HCT116 (cell line): ENCODE data around the gene OAS2. TPM values are rescaled to one million over a fixed set of nuclear protein-coding genes. Genes with fewer than 3 reads are reported as not detected.

Source experiments
- ATAC-seq: fragments of 200-7000 bp; cut with Tn5 transposase; 2 replicates; pipeline ENCODE4 v1.9.1; 2020; ENCODE audit warnings: mild to moderate bottlenecking, moderate library complexity
- BruUV-seq: library from RNA; stranded (reverse); fragments of 400-500 nt; replicated peaks from 2 replicates; lab custom pipeline; 2021; lab: Mats Ljungman, UMichigan
- CTCF ChIA-PET: fragments of 300-600 bp; sonication (Branson Sonifier 250); formaldehyde crosslinking; loops from one replicate; lab custom pipeline; 2021; ENCODE audit warnings: antibody characterized with exemption; lab: Charles Lee
- POLR2A ChIA-PET: fragments of 300-600, 350-600 bp; sonication (Branson Sonifier 250); formaldehyde crosslinking; loops from one replicate; lab custom pipeline; 2021; ENCODE audit warnings: antibody characterized with exemption; lab: Charles Lee
- RAD21 ChIA-PET, 2 experiments: fragments of 300-600 bp; sonication (Branson Sonifier 250); formaldehyde crosslinking; loops; one replicate each; lab custom pipeline; 2023; ENCODE audit warnings: low total read pairs in 2 of 2; ENCODE audit not compliant: uncharacterized antibody in 2 of 2, unreplicated experiment in 2 of 2, low non-redundant PET in 1 of 2; lab: Charles Lee
- DNase-seq: peaks from one replicate; pipeline ENCODE4 v3.0.0-alpha.2; 2010; ENCODE audit warnings: low read depth, low spot score
- H2AFZ ChIP-seq: fragments of 200-600 bp; shearing (Covaris generic), sonication (generic); 2 replicates; pipeline ENCODE4 v1.6.1; 2017; ENCODE audit warnings: low read depth, mixed run types, mixed read lengths, antibody characterized with exemption, low read length; ENCODE audit not compliant: poor library complexity, severe bottlenecking
- H3K27ac ChIP-seq: 2 replicates; pipeline ENCODE4 v1.5.1; 2012; ENCODE audit warnings: low read depth, low read length
- H3K27me3 ChIP-seq: fragments of 200-600 bp; sonication (generic); 2 replicates; pipeline ENCODE4 v1.6.1; 2016; ENCODE audit warnings: mixed run types, low read length, mixed read lengths; ENCODE audit not compliant: insufficient read depth
- H3K36me3 ChIP-seq, 2 experiments: fragments of 200-500 bp in 1 of 2; fragments of 200-600 bp in 1 of 2; sonication (Bioruptor generic) in 1 of 2; sonication (generic) in 1 of 2; 2 replicates each; pipeline versions ENCODE4 v1.5.1 to v1.6.1; 2014 to 2016; ENCODE audit warnings: low read length in 2 of 2, inconsistent platforms in 1 of 2, mixed read lengths in 1 of 2, mixed run types in 1 of 2; ENCODE audit not compliant: insufficient read depth in 2 of 2, control insufficient read depth in 1 of 2
- H3K4me1 ChIP-seq, 2 experiments: fragments of 200-600 bp in 1 of 2; sonication (generic) in 1 of 2; 2 replicates each; pipeline versions ENCODE4 v1.5.1 to v1.6.1; 2012 to 2017; ENCODE audit warnings: low read length in 2 of 2, inconsistent platforms in 1 of 2, mild to moderate bottlenecking in 1 of 2, mixed read lengths in 1 of 2, mixed run types in 1 of 2, moderate library complexity in 1 of 2; ENCODE audit not compliant: insufficient read depth in 2 of 2, control insufficient read depth in 1 of 2
- H3K4me2 ChIP-seq: fragments of 200-600 bp; sonication (generic); 2 replicates; pipeline ENCODE4 v1.6.1; 2017; ENCODE audit warnings: mixed run types, low read length, mixed read lengths
- H3K4me3 ChIP-seq, 2 experiments: fragments of 200-600 bp in 1 of 2; sonication (generic) in 1 of 2; replicated peaks in 1 of 2; 2 replicates each; pipeline ENCODE4 v1.5.1; 2011 to 2016; ENCODE audit warnings: low read length in 2 of 2, control low read depth in 1 of 2, low read depth in 1 of 2, mild to moderate bottlenecking in 1 of 2, mixed read lengths in 1 of 2, mixed run types in 1 of 2
- H3K79me2 ChIP-seq: fragments of 200-600 bp; sonication (generic); 2 replicates; pipeline ENCODE4 v1.6.1; 2017; ENCODE audit warnings: mild to moderate bottlenecking, mixed run types, low read length, moderate library complexity, mixed read lengths; ENCODE audit not compliant: insufficient read depth
- H3K9ac ChIP-seq: fragments of 200-600 bp; sonication (generic); 2 replicates; pipeline ENCODE4 v1.6.1; 2016; ENCODE audit warnings: low read length, mixed read lengths
- H3K9me2 ChIP-seq: fragments of 200-600 bp; sonication (generic), shearing (Covaris generic); 2 replicates; pipeline ENCODE4 v1.6.1; 2017; ENCODE audit warnings: mixed run types, mild to moderate bottlenecking, moderate library complexity; ENCODE audit not compliant: insufficient read depth
- H3K9me3 ChIP-seq, 2 experiments: fragments of 200-500 bp in 1 of 2; fragments of 200-600 bp in 1 of 2; sonication (Bioruptor generic) in 1 of 2; sonication (generic) in 1 of 2; 2 replicates each; pipeline ENCODE4 v1.6.1; 2014 to 2017; ENCODE audit warnings: low read length in 2 of 2, mixed read lengths in 2 of 2, inconsistent platforms in 1 of 2, low read depth in 1 of 2, mild to moderate bottlenecking in 1 of 2, mixed run types in 1 of 2, moderate library complexity in 1 of 2; ENCODE audit not compliant: control insufficient read depth in 1 of 2, insufficient read depth in 1 of 2
- H4K20me1 ChIP-seq: fragments of 200-600 bp; sonication (generic), shearing (Covaris generic); 2 replicates; pipeline ENCODE4 v1.6.1; 2017; ENCODE audit warnings: mixed run types, mild to moderate bottlenecking, moderate library complexity; ENCODE audit not compliant: insufficient read depth
- CBX3 ChIP-seq: IDR thresholded peaks from 2 replicates; pipeline ENCODE4 v1.6.1; 2012; ENCODE audit warnings: low read depth
- CEBPB ChIP-seq: IDR thresholded peaks from 2 replicates; pipeline ENCODE4 v1.6.1; 2012; ENCODE audit warnings: low read depth
- EGR1 ChIP-seq: IDR thresholded peaks from 2 replicates; pipeline ENCODE4 v1.6.1; 2012; ENCODE audit warnings: low read depth
- ELF1 ChIP-seq: IDR thresholded peaks from 2 replicates; pipeline ENCODE4 v1.6.1; 2012; ENCODE audit warnings: low read depth, borderline replicate concordance
- EZH2phosphoT487 ChIP-seq: fragments of 200-600 bp; IDR thresholded peaks from 2 replicates; pipeline ENCODE4 v1.6.1; 2018; ENCODE audit warnings: antibody characterized with exemption, borderline replicate concordance
- JUND ChIP-seq: IDR thresholded peaks from 2 replicates; pipeline ENCODE4 v1.6.1; 2012
- MAX ChIP-seq: IDR thresholded peaks from 2 replicates; pipeline ENCODE4 v1.6.1; 2012
- POLR2A ChIP-seq: IDR thresholded peaks from 2 replicates; pipeline ENCODE4 v1.7.0; 2011; ENCODE audit warnings: borderline replicate concordance; ENCODE audit not compliant: insufficient read depth, insufficient read length; ENCODE audit errors: extremely low read depth
- POLR2AphosphoS5 ChIP-seq: IDR thresholded peaks from 2 replicates; pipeline ENCODE4 v1.6.1; 2011; ENCODE audit warnings: mild to moderate bottlenecking, low read depth, low read length, moderate library complexity
- RAD21 ChIP-seq: IDR thresholded peaks from 2 replicates; pipeline ENCODE4 v1.6.1; 2012; ENCODE audit warnings: low read depth, mild to moderate bottlenecking
- SIN3A ChIP-seq: IDR thresholded peaks from 2 replicates; pipeline ENCODE4 v1.6.1; 2012; ENCODE audit warnings: low read depth
- SP1 ChIP-seq: IDR thresholded peaks from 2 replicates; pipeline ENCODE4 v1.6.1; 2012; ENCODE audit warnings: low read depth
- YY1 ChIP-seq: IDR thresholded peaks from 2 replicates; pipeline ENCODE4 v1.6.1; 2011; ENCODE audit warnings: low read length, low read depth, moderate library complexity, mild to moderate bottlenecking; ENCODE audit not compliant: insufficient replicate concordance; ENCODE audit errors: extremely low read depth
- ZBTB33 ChIP-seq: IDR thresholded peaks from 2 replicates; pipeline ENCODE4 v1.6.1; 2011; ENCODE audit warnings: mild to moderate bottlenecking, low read length, moderate library complexity; ENCODE audit not compliant: insufficient replicate concordance; ENCODE audit errors: extremely low read depth
- ZNF274 ChIP-seq: fragments of 200-500 bp; sonication (Bioruptor generic); IDR thresholded peaks from 2 replicates; pipeline ENCODE4 v1.6.1; 2014; ENCODE audit warnings: mild to moderate bottlenecking, low read depth, low read length, inconsistent platforms
- intact Hi-C: fragments of 100-400 bp; cut with micrococcal nuclease; formaldehyde crosslinking; loops from 2 replicates; pipeline ENCODE4 v1.10.0; 2022
- total RNA-seq: library from RNA; stranded (reverse); gene quantifications from one replicate; pipeline ENCODE4 v1.2.1, GENCODE V29; 2021; ENCODE audit not compliant: unreplicated experiment

OAS2 gene
- total RNA-seq, 1 experiment from 2014 or later: 0.30 TPM

- H3K4me1 ChIP-seq: no peaks in the 10 kb centered on the region
- TF ChIP-seq POLR2AphosphoS5 (no peak), CBX3 (no peak), MAX (no peak), SIN3A (no peak)
- H3K27ac ChIP-seq: no peak overlapping the region
- ATAC-seq (no peak), DNase-seq (no peak)
- no peak overlapping the region for H2AFZ ChIP-seq
- BruUV-seq: no TSS peak
- peaks cover 5 to 9% of the 10 kb centered on the region in 2 experiments; a peak in 2 of 4 replicates for H3K9me3 ChIP-seq
- no peak overlapping the region for H3K9ac ChIP-seq
- H3K79me2 ChIP-seq: no peaks in the 10 kb centered on the region
- H3K36me3 ChIP-seq: no peaks in the 10 kb centered on the region
- H3K4me3 ChIP-seq: no peak overlapping the region
- H3K27me3 ChIP-seq: no peaks in the 10 kb centered on the region
- H4K20me1 ChIP-seq: no peaks in the 10 kb centered on the region
- CTCF ChIA-PET: no interaction called here
- RAD21 ChIA-PET: no interaction called here
- intact Hi-C loops: no loop called here
- H3K4me2 ChIP-seq: no peak overlapping the region
- POLR2A ChIA-PET: no interaction called here
- H3K9me2 ChIP-seq: no peaks in the 10 kb centered on the region
Observed at GRCh38 chr12:112985642-112986290, 7.4 kb downstream of the OAS2 start.

- POLR2A ChIA-PET: no interaction called here
- no peak for TF ChIP-seq ZBTB33
- no peak for TF ChIP-seq SIN3A
- no peak for TF ChIP-seq MAX
- TF ChIP-seq EZH2phosphoT487: no peak
- TF ChIP-seq POLR2AphosphoS5: no peak
- TF ChIP-seq EGR1: no peak
- TF ChIP-seq CEBPB: no peak
- no peak for TF ChIP-seq ELF1
- no peak for TF ChIP-seq POLR2A
- TF ChIP-seq RAD21: no peak
- no peak for TF ChIP-seq YY1
- TF ChIP-seq ZNF274: no peak
- TF ChIP-seq SP1: no peak
- no peak for TF ChIP-seq JUND
Observed at GRCh38 chr12:112986291-112986800, 8.0 kb downstream of the OAS2 start.

More at GRCh38 chr12:112986291-112986800, 8.0 kb downstream of the OAS2 start:
- no peak overlapping the region for H3K4me2 ChIP-seq
- H3K27me3 ChIP-seq: no peaks in the 10 kb centered on the region
- H3K9me2 ChIP-seq: no peaks in the 10 kb centered on the region
- no peaks in the 10 kb centered on the region for H3K4me1 ChIP-seq
- ATAC-seq (no peak), DNase-seq (no peak)
- no peaks in the 10 kb centered on the region for H4K20me1 ChIP-seq
- ChIA-PET CTCF (no interaction called here), RAD21 (no interaction called here)
- no TSS peak for BruUV-seq
- no peaks in the 10 kb centered on the region for H3K79me2 ChIP-seq
- H3K9me3 ChIP-seq: peaks cover 5 to 9% of the 10 kb centered on the region in 2 experiments; a peak in 2 of 4 replicates
- no peak overlapping the region for H3K9ac ChIP-seq
- intact Hi-C loops: no loop called here
- H3K36me3 ChIP-seq: no peaks in the 10 kb centered on the region
- no peak overlapping the region for H3K27ac ChIP-seq
- H2AFZ ChIP-seq: no peak overlapping the region
- no peak overlapping the region for H3K4me3 ChIP-seq
